ENCODE results near the gene AMPD2.

AMPD2 gene

DNA sequence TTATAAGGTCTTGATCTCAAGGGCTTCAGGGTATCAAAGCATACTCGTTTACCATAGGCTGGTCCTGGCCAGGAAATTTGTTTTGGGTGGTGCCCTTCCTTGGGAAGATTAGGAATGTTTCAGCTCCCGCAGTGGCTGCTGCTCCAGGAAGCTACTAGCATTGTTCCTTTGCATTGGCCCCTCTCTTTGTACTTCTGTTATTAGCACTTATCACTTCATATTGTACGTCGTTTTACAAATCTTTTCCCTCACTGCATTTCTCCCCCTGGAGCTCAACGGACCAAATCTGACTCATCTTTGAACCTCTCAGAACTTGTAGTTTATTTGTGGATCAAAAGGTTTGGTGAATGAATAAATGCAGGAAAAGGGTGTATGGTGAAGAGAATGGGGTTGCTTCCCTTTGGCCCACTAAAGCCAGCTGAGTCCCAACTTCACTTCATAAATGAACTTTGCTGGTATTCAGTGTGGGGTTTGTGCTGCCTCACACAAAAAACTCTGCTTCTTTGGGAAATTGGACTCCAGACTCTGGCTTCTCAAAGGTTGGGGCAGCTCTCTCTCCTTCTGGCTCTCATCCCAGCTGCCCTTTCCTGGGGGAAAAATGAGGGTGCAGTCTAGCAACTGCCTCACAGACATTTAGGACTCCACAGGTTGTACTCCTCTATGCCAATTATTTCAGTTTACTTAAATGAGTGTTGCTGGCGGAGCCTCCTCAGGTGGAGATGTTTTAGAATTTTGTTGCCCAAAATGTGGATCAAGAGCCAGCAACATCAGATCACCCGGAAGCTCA lies 6.1 kb upstream of the AMPD2 start:
- DNase-seq, result no peak
- in situ Hi-C loops (cut with HindIII; ENCODE audit: low pct_ligation_motif_present, low pct_unique_long_range_greater_than_20kb, low sequenced_read_pairs), result no loop called here

DNA sequence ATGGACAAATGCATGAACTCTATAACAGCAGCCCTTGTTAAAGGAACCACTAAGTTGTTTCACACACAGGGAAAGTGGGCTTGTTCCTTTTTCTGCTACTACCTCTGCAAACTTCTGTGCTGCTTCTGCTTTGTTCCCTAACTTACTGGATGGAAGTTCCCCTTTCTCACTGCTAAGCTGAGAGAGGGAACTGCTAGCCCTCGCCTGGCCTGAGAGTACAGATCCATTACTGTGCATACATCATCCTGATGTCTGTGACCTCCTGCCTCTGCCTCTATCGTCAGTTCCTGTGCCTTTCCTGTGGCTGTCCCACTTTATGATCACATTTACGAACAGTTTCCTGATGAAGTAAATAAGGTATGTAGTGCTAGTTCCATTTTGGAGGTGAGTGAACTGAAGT lies 3.8 kb upstream of the AMPD2 start:
- no peak for DNase-seq
- in situ Hi-C loops (cut with HindIII; ENCODE audit: low pct_ligation_motif_present, low pct_unique_long_range_greater_than_20kb, low sequenced_read_pairs), result no loop called here

DNA sequence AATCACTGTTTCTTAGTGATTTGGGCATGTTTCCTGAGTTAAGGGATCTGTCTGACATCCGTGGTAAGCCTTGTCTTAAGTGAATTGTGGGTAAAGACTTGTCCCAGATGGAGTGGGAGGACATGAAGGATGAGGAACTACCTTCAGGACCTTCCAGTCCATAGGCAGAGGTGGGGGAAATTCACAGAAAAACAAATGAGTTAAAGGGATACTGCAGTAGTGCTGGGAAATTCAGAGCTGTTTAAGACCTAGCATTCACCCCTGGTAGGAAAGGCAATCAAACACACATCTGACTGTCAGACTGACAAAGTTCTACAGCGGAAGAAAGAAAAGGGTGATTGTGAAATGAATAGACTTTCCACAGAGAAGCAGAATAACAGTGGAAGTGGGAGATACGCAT lies 3.2 kb upstream of the AMPD2 start:
- in situ Hi-C loops (cut with HindIII; ENCODE audit: low pct_ligation_motif_present, low pct_unique_long_range_greater_than_20kb, low sequenced_read_pairs), result no loop called here
- no peak for DNase-seq

DNA sequence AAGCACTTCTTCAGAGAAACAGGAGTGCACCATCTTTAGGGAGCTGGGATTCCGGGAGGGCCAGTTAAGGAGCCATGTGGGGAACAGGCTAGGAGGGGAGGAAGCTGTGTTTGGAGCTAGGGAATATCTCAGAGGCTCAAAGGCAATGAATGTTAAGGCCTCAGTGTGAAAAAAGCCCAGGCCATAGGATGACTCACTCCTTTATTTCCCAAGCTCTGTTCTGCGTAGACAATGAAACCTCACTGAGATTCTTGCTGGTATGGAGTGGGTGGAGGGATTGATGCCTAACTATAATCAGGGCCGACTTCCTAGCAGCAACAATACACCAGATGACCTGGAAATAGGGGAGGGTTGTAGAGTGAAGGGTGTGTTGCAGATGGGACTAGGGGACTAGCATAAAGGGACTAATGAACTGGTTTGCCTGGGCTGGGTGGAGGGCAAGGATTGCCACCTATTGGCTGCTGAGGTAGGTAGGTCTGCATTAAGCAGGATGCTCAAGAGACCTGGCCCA lies 2.3 kb upstream of the AMPD2 start:
- DNase-seq, result peak; percentile 31
- in situ Hi-C loops (cut with HindIII; ENCODE audit: low pct_ligation_motif_present, low pct_unique_long_range_greater_than_20kb, low sequenced_read_pairs), result no loop called here

DNA sequence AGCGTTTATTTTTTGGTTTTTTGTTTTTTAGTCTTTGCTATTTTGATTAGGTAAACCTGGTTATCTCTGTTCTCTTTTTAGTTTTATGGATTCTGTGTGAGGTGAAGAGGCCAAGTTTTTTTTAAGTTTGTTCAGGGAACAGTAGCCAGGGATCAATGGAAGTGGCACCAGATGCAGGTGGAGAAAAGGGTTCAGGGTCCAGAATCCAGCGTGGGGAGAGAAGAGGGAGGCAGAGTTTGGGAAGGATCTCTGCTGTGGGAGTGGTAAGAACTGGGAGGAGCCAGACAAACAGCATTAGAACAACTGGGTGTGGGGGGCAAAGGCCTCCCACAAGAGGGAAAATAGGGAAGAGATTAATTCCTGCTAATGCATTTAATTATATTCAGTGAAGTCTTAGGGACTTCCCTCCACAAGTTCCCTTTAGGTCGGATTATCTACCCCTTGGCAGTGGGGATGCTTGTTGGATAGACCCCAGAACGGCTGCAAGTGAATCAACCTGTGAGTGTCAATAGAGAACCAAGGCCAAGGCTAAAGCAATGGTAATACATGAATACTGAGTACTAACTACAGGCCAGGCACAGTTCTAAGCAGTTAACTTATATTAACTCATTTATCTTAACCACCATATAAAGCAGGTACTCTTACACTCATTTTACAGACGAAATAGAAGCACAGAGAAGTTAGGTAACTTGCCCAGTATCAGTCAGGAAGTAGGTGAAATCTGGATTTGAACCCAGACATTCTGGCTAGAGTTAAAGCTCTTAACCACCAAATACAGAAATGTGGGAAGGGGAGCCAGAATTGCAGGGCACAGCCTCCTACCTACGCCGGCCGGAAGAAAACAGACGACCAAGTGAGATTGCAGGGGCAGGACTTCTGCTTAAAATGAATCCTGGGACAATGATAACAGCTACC lies 719 bp upstream of the AMPD2 start:
- in situ Hi-C loops (cut with HindIII; ENCODE audit: low pct_ligation_motif_present, low pct_unique_long_range_greater_than_20kb, low sequenced_read_pairs), result no loop called here
- DNase-seq, result no peak

DNA sequence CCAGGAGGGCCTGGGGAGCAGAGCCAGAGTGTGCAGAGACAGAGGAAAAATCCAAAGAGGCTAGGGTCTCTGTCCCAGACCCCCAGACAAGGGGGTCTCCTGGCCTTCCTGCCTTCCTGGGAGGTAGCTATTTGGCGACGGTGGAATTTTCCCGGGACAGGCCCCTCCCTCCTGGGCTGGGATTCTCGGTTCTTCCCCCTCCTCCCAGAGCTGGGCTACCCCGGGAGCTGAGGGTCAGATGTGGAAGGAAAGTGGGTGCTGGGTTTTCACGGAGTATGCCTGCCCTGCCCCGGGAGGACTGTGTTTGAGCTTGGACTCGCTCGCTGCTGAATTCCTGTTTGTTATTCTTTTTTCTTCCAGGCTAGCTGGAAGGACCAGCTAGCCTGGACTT lies 759 bp downstream of the AMPD2 start:
- DNase-seq, result peak; percentile 51
- in situ Hi-C loops (cut with HindIII; ENCODE audit: low pct_ligation_motif_present, low pct_unique_long_range_greater_than_20kb, low sequenced_read_pairs), result no loop called here

DNA sequence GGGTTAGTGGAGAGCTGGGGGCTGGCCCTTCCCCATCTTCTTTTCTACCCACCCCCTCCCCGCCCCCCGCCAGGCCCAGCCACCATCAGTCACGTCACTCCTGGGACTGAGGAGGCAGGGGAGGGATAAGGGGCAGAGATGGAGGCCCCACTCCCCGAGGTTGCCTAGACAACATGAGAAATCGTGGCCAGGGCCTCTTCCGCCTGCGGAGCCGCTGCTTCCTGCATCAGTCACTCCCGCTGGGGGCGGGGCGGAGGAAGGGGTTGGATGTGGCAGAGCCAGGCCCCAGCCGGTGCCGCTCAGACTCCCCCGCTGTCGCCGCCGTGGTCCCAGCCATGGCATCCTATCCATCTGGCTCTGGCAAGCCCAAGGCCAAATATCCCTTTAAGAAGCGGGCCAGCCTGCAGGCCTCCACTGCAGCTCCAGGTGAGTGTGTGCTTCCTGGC lies 1.2 kb downstream of the AMPD2 start:
- in situ Hi-C loops (cut with HindIII; ENCODE audit: low pct_ligation_motif_present, low pct_unique_long_range_greater_than_20kb, low sequenced_read_pairs), result no loop called here

DNA sequence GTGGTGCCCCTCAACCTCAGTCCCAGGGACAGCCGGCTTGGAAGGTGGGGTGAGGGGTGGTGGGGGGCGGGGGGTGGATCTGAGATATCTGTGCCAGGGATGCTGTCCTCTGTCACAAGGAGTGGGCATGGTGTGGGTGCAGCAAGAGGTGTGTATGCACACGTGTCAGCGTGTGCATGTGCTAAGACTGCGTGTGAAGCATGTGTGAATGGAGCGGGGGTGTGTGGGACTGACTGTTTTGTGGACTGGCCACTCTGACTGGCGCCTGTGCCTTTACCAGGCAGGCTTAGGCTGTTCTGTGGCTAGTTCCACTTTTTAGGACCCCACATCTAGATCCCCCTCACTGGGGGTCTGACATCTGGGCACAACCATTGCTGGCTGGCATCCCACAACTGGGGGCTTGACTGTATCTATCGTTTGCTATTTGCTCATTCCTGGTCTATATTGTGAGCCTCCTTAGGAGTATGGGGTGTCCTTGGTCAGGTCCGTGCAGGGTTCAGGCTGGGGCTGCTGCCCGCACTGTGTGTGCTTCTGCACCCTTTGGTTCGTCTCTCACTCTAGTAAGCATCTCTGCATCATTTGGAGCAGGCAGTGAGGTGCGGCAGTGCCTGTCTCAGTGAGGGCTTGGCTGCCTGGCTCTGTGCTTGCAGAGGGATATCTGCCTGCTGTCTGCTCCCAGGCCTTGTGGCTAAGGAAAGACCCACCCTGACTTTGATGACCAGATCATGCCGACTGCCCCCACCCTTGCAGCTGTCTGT lies 1.9 kb downstream of the AMPD2 start:
- no peak for DNase-seq
- in situ Hi-C loops (cut with HindIII; ENCODE audit: low pct_ligation_motif_present, low pct_unique_long_range_greater_than_20kb, low sequenced_read_pairs), result no loop called here

More for the DNA sequence above, 1.2 kb downstream of the AMPD2 start:
- DNase-seq, result peak; percentile 90

DNA sequence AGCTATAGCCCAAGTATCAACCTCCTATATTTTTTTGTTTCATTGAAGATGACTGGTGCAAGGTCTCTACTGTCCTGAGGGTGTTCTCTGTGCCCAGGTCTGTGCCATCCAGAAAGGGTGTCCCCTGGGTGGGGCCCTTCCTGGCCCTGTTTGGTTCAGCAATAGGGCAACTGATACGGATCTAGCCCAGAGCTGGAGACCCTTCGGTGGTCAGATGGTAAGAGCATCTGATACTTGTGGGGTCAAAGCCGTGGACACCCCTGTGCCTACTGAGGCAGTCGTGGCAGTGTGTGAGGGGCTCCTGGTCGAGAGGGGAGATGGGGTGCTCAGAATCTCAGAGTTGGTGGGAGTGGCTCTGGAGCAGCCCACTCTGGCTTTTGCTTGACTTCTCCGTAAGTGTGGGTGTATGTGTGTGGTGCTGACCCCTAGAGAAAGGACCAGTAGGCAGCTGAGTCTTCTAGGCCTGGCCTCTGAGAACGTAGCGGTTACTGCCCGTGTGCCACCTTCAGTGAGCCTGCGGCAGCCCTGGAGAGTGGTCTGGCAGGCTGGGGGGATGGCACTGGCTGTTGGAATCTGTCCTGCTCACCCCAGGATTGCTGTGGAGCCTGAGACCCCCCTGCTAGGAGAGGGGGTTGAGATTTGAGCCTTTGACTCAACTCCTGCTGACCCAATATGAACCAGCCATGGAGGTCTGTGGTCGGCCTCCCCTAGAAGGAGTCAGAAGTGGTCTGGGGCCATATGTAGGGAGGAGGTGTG lies 2.7 kb downstream of the AMPD2 start:
- in situ Hi-C loops (cut with HindIII; ENCODE audit: low pct_ligation_motif_present, low pct_unique_long_range_greater_than_20kb, low sequenced_read_pairs), result no loop called here
- DNase-seq, result no peak

DNA sequence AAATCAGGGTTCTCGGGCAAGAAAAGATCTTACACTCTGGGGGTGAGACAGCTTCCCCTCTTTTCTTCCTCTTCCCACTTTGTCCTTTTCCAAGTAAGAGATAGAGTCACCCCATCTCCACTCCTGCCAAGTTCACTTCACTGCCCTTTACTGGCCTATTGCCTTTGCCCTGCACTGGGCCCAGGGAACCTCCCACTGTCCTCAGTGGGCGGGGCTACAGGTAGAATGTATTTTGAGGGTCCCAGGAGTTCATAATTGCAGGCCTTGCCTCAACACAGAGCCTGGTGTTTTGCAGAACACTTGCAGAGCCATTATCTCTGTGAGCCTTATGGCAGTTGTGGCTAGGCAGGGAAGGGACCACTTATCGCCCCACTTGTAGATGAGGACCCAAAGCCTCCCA lies 3.3 kb downstream of the AMPD2 start:
- no peak for DNase-seq
- in situ Hi-C loops (cut with HindIII; ENCODE audit: low pct_ligation_motif_present, low pct_unique_long_range_greater_than_20kb, low sequenced_read_pairs), result no loop called here

DNA sequence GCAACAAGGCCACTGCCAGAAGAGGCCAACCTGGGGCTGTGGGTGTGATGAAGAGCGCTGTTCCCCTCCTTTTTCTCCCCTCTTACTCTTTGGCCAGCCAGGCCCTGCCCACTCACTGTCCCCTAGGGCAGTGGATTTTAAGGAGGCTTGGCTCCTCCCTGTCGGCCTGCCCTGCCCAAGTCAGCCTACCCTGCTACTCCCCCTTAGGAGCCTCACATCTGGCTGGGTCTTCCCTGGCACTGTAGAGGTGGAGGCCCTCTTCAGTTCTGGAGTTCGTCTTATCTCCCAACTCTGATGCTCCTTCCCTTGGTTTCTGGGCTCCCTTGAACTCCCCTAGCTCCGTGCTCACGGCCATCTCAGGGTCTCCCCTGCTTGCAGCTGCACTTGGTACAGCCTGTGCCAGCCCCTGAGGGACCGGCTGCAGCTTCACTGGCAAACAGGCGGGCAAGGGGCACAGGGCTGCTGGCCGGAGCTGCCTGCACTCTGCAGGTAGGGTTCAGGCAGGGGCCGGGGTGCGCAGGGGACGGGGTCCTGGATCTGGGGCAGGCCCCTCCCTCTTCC lies 4.0 kb downstream of the AMPD2 start:
- no peak for DNase-seq
- in situ Hi-C loops (cut with HindIII; ENCODE audit: low pct_ligation_motif_present, low pct_unique_long_range_greater_than_20kb, low sequenced_read_pairs), result no loop called here

DNA sequence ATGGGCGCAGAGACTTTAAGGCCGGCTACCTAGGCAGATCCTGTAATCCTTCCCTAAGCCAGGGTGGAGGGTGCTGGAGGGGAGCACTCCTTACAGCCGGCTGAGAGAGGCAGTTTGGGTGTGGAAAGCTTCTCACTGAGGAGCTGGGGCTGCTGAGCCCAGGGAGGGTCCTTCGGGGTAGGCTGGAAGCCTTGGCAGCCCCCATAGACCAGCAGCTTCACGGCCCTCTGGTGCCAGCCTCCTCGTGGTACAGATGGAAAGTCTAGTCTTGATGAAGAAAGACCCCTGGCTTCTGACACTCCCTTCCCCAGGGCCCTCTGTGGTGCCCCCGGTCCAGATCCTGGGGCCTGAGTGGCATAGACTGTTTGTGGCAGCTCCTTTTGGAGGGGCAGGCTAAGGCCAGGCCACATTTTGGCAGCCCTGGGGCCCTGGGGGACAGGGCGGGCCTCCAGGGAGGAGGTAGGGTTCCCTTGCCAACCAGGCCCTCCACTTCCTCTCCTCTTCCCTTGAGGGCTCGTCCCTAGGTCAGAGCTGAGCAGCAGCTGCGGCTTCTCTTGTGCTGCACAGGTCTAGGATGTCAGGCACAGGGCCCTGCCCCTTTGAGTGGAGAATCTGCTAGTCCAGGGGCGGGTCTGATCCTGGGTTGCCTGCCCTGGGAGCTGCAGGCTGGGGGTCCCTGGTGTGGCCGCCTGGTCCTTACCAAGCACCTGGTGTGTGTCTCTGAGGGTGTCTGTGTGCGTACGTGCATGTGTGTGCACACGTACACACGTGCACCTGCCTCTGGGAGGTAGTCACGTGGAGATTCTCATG lies 4.8 kb downstream of the AMPD2 start:
- in situ Hi-C loops (cut with HindIII; ENCODE audit: low pct_ligation_motif_present, low pct_unique_long_range_greater_than_20kb, low sequenced_read_pairs), result no loop called here
- DNase-seq, result no peak

DNA sequence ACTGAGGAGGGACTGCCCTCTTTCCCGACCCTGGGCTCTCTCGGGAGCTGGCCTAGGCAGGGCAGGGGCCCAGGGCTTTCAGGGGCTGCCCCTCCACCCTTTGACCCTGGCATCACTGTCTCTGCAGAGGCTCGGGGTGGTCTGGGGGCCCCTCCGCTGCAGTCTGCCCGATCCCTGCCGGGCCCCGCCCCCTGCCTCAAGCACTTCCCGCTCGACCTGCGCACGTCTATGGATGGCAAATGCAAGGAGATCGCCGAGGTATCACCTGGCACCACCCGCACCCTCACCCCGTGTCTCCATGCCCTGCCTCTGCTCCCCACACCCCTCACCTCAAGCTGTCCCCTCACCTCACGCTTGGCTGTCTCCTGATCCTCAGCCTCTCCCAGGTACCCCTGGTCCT lies 5.5 kb downstream of the AMPD2 start:
- in situ Hi-C loops (cut with HindIII; ENCODE audit: low pct_ligation_motif_present, low pct_unique_long_range_greater_than_20kb, low sequenced_read_pairs), result no loop called here
- no peak for DNase-seq

DNA sequence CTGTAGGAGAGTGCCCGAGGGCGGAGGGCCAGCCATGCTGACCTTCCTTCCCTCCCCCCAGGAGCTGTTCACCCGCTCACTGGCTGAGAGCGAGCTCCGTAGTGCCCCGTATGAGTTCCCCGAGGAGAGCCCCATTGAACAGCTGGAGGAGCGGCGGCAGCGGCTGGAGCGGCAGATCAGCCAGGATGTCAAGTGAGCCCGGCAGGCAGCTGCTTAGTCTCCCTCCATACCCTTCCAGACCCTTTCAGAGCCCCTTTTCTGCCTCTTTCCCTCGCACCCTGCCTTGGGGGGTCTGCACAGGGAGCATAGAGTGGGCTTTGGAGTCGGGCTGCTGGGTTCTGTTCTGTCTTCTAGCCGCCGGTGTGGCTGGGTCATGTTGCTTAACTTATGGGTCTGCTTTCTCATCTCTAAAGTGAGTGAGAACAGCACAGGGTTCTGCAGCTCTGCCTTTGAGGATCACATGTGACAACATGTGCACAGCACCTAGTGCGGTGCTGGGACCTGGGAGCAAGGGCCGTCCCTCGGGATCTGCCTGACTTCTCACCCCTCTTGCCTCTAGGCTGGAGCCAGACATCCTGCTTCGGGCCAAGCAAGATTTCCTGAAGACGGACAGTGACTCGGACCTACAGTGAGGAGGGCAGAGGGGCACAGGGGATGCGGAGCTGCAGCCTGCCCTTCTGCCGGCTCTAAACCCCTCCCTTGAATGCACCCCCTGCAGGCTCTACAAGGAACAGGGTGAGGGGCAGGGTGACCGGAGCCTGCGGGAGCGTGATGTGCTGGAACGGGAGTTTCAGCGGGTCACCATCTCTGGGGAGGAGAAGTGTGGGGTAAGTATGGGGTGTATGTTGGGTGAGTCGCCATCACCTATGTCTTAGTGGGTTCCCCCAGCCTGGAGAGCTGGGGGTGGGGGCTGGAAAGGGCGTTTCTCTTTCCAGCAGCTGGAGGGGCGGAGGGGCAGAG lies 6.2 kb downstream of the AMPD2 start:
- DNase-seq, result no peak
- in situ Hi-C loops (cut with HindIII; ENCODE audit: low pct_ligation_motif_present, low pct_unique_long_range_greater_than_20kb, low sequenced_read_pairs), result no loop called here

DNA sequence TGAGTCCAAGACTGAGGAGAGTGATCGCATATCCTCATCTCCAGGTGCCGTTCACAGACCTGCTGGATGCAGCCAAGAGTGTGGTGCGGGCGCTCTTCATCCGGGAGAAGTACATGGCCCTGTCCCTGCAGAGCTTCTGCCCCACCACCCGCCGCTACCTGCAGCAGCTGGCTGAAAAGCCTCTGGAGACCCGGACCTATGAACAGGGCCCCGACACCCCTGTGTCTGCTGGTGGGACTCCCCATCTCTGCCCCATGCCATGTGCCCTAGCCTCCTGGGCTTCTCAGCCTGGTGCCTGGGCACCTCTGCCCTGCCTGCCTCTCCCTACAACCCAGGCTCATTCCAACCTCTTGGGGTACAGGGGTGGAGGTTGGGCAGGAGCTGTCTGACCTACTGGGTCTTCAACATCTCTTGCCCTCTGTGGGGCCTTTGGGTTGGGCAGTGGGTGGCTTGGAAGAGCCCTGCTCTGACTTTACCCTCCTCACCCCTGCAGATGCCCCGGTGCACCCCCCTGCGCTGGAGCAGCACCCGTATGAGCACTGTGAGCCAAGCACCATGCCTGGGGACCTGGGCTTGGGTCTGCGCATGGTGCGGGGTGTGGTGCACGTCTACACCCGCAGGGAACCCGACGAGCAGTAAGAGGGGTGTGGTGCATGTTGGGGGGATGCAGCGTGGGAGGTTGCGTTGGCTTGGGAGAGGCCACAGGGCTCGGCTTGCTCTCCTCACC lies 7.2 kb downstream of the AMPD2 start:
- in situ Hi-C loops (cut with HindIII; ENCODE audit: low pct_ligation_motif_present, low pct_unique_long_range_greater_than_20kb, low sequenced_read_pairs), result no loop called here
- DNase-seq, result no peak
